ENCODE data around the gene AUH.

Gene AUH

DNA sequence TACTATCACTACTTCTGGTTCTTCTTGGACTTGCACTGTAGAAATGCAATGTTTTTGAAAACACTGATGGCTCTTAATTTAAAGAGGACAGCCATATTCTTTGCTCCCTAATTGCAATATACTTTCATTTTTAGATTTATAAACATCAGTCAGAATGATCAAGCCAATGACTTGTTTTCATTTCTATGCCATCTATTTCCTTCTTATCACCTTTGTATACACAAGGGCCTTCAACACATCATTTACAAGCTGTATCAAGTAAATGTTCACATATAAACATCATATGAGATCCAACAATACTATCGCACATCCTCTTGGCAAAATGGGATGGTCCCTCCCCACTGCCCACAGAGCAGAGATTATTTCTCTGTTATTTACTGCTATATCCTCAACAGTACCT is 24.9 kb downstream of the AUH start:
- no peak for DNase-seq

DNA sequence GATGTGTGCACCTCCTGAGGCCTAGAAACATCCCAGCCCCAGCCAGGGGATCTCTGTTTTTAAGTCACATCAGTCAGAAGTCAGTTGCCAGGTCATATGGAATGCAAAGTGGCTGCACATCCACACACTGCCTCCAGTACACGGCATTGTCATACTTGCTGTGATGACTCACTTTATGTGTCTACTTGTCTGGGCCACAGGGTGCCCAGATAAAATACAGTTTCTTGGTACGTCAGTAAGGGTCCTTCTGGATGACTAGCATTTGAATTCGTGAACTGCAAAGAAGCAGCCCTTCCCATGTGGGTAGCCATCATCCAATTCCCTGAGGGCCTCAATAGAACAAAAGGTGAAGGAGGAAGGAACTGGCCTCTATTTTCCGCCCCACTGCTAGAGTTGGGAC is 27.7 kb downstream of the AUH start:
- no peak for DNase-seq

DNA sequence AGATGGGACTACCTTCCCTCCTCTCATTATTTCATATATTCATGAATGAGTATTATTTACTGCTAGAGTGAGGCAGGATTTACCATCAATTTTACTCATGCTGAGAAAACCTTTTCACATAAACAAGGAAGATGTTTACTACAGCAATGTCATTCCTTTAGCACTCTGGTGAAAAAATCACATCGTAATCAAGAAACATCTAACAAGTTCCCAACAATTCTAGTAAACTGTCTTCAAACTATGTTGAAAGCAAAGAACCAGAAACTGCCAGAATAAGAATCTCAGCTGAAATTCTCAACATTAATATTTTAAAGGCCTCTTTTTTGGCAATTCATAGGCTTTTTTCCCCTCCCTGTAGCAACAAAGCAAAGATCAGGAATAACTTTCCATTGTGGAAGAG is 28.2 kb downstream of the AUH start:
- DNase-seq, result no peak

DNA sequence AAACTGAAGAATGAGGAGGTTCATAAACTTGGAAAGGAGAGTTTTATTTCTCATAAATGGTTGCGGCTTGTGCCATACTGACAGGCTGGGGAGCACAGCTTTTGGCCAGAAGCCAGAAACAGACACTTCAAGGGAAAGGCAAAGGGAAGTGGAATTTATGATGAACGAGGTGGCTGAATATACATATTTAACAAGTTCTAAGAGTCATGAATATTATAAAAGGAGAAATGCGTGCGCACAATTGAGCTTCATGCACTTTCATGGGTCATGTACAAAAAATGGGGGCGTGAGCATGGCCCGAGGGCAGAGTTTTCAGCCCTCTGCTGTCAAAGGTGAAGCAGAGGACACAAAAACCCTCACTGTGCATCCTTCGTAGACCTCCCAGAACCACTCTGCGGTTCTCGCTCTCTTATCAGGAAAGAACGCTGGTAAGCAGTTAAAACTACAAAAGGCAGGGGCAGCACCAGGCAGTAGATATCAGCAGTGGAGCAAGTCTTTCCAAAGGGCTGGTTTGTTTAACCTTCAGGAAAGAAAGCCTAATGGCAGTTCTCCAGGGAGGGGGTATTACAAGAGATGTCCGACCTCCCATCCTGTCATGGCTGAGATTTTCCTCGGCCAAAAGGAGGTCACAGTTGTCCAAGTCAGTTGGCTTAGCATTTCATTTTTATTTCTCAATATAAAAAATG is 29.0 kb downstream of the AUH start:
- no peak for DNase-seq

DNA sequence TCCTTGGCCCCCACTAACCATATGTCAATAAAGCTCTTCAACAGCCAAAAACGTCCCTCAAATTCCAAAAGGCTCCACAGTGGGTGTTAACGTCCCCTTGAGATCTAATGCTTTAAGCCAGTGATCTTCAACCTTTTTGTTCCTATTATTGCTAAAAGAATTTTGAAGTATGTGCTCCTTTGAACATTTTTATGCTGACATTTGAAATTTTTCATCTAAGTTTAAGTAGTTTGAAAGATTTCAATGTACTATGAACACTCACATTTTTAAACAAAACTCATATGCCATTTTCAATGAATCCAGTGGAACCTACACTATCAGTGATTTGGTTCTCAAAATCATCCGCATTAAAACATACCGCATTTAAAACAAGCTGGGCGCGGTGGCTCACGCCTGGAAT is 29.9 kb downstream of the AUH start:
- no peak for DNase-seq

DNA sequence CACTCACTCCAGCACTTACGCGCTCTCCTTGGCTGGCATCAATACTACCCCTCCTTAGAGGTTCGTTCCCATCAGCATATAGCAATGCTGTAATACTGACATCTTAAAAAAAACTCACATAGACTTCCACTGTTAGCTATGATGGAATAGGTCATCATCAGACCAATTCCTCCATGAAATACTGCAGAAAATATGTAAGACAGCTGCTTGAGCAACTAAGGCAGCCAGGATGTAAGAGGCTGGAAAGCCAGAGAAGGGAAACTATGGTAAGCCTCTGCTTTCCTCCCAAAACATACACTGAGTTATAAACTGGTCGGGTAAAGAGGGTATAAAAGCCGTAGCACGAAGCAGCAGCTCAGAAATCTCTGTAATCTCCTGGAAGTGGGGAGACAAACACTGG is 33.5 kb downstream of the AUH start:
- DNase-seq, result no peak

DNA sequence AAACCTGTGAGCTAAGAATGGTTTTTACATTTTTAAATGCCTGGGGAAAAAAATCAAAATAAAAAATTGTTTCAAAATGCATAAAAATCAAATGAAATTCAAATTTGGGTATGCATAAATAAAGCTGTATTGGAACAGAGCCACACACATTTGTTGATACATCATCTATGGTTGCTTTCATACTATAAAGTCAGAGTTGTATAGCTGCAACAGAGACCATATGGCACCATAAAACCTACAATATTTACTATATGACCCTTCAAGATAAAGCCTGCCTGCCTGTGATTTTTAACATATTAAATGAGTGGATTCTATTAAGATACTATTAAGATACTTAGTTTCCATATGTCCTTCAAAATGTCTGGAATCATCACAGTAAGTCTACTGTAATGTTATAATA is 40.0 kb downstream of the AUH start:
- no peak for DNase-seq

DNA sequence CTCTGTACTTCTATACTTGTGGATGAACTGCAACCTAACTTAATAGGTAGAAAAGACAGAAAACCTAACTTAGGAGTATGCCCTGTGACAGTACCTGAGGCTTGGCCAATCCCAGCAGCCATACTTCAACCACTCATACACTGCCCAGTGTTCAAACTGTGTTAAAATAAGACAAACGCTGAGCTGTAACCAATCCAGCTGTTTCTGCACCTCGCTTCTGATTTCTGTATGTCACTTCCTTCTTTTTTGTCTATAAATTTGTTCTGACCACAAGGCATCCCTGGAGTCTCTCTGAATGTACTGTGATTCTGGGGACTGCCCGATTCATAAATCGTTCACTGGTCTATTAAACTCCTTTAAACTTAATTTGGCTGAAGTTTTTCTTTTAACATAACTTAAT is 41.4 kb downstream of the AUH start:
- no peak for DNase-seq

DNA sequence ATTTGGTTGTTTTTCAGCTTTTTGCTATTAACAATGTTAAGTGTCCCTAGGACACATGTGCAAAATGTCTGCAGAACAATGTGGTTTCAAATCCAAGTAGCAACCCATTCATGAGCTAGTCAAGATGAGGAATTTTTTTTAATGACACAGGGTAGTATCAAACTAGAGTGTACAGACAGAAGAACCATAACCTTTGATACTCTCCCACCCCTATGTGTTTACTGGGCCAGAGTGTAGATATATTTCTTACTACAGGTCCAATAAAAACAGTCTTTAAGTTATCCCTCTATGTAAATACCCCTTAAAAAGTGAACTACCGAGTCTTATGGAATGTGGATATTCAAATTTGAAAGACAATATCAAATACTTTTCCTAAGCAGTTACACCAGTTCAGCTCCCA is 45.6 kb downstream of the AUH start:
- DNase-seq, result no peak

DNA sequence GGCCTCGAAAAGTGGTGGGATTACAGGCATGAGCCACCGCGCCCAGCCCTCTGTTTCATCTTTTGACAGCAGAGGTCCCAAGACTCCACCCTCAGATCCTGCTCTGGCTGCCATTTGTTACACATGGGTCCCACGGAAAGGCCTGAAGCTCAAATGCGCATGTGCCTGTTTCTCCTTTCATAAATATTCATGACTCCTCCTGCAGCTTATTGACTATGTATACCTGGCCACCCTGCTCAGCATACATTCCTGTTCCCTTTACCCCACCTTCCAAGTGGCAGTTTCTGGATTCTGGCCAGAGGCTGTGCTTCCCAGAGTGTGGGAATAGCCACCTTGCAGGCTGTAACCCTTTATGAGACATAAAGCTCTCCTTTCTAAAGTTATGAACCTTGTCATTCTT is 46.5 kb downstream of the AUH start:
- DNase-seq, result no peak

DNA sequence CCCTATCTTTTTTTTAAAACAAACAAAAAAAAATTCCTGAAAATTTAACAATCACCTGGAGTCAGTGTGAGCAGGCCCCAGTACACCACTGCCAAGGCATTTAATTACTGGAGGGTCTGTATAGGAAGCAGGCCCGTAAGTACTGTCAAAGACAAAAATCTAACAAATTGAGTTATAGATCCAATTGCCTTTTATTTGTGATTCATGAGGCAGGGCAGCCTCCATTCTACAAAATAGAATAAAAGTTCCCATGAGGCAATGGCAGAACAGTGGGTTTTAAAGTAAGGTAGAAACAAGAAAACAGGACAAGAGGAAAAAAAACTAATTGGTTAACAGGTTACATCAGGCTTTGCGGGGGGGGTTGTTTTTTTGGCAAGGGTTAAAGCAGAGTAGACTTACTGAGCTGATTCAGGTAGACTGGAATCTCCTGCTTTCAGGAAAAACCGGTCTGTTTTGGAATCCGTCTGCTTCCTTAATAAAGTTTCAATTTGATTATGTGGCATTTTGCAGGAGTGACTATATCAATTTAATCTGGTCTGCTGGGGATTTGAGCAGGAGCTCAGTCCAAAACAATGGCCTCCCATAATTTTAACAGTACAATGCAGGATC is 48.9 kb downstream of the AUH start:
- no peak for DNase-seq

DNA sequence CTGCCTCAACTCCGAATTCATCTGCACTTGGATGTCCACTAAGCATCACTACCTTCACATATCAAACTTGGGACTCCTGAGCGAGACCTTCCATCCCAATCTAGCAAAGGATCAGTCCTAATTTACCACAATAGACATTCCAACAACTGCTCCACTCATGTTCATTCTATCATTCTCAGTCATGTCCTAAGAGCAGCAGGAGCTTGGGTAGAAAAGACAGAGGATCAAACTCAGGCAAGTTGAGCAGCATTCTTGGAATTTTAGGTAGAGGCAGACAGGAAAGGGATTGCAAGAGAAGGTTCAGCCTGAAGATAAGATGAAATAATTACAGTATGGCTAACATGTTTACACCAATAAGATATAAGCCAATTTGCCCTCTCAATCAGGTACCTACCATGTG is 51.7 kb downstream of the AUH start:
- DNase-seq, result no peak

DNA sequence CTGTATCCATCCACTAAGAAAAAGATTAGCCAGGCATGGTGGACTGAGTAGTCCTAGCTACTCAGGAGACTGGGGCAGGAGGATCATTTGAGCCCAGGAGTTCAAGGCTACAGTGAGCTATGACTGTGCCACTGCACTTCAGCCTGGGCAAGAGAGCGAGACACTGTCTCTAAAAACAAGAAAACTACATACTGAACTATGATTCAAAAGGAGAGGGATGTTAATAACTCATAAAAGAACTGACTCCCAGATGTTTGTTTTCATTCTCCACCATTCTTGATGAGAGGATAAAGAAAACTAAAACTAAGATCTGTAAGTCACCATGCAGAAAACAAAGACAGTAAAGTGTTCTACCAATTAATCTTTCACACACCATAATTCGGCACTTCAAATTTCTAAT is 53.5 kb downstream of the AUH start:
- DNase-seq, result no peak

DNA sequence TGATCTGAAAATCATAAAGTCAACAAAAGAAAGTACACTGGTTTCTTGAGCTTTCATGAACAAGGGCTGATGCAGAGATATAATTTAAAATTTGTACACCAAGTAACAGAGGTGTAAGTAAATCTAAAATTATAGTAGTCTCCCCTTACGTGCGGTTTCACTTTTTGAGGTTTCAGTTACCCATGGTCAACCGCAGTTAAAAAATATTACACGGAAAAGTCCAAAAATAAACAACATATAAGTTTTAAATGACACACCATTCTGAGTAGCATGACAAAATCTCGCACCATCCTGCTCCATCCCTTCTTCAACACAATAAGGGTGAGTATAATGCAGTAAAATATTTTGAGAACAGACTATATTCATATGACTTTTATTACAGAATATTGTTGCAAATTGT is 54.4 kb downstream of the AUH start:
- no peak for DNase-seq

DNA sequence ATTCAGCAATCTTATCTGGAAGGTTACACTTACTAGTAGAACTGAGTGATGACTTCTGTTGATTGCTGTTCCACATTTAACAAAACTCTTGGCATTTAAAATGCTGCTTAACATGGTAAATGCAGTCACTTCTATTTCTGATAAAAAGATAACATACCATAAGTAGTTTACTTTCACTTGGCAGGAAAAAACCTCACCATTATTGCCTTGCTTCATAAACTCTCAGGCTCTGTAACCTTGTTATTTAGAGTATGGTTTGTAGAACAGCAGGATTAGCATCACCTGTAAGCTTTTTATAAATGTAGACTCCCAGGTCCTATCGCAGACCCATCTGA is 55.5 kb downstream of the AUH start:
- DNase-seq, result no peak

DNA sequence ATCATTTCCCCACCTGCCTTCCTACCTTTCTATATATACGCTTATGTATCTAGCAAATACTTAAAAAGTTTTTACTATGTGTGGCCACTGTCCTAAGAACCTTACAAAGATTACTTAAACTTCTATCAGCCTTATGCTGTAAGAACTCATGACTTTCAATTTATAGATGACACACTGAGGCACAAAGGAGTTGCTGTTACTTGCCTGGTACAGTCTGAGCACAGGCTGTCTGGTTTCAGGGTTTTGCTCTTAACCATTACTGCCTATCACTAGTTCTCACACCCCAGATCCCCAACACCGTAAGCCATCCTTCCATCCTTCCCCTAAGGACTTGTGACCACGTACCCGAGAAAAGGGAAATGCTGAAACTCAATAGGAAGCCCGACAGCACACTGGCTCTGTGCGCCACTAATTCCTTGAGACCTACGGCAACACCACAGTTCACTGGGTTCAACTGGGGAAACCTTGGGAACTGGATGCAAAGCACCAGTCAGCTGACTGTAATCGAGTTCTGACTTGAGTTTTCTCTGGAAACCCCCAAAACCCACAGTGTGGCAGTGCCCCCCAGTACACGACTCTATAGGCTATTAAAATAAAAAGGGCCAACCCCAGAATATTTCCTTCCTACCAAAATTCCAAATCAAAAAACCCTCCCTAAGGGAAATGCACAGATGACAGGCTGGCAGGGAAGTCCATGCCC is 56.0 kb downstream of the AUH start:
- DNase-seq, result no peak

DNA sequence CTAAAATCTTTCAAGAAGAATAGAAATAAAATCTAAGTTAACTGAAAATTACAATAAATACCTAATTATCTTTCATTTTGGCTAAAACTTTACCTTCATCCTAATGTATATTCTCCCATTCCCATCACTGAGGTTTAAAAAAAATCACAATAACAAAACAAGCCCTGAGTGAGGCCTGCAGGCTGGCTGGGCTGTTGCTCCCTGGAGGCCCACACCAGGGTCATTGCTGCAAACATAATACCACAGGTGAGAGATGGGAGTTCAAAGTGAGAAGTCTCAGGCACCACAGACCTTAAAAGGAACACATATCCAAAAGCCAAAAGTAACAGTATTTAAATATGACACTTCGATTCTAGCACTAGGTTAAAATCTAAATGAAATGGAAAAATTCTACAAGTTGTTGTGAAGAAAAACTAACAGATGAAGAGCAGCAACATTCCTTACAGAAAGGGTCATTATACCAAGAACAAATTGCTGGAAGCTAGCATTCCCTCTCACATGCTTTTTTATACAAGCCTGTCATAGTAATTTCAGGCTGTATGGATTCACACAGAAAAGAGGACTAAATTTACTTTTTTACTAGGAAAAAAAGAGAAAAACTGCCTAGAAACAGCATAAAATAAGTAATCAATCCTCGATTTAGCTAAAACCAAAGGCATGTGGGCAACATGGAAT is 57.8 kb downstream of the AUH start:
- no peak for DNase-seq

DNA sequence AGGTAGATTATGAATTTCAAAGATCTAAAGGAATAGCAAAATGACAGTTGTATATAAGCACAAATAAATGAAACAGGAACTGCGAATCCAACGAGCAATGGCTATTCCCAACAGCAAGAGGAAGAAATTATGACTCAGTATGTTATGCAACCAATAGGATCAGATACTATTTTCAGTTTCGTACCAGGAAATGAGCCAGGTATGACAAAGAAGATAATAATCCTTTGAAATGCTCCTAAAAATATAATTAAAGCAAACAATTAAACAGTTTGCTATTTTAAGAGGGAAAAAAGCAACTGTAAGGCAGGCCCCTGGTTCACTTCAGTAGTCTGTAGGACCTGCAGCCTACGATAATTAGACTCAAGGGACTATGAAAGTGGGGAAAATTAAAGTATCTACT is 58.9 kb downstream of the AUH start:
- DNase-seq, result no peak

DNA sequence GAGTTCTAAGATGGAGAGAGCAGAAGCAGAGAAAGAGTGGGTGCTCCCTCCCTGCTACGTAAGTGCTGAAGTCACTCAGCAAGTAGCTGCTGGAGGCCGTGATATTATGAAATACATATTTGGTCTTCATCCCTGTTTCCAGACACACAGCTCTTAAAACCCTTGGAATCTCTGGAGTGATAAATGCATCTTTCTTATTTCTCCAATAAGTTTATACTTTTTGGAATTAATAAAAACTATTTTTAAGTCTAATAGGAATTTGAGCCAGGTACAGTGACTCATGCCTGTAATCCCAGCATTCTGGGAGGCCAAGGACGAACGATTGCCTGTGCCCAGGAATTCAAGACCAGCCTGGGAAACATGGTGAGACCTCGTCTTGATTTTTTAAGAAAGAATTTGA is 60.6 kb downstream of the AUH start:
- DNase-seq, result no peak

DNA sequence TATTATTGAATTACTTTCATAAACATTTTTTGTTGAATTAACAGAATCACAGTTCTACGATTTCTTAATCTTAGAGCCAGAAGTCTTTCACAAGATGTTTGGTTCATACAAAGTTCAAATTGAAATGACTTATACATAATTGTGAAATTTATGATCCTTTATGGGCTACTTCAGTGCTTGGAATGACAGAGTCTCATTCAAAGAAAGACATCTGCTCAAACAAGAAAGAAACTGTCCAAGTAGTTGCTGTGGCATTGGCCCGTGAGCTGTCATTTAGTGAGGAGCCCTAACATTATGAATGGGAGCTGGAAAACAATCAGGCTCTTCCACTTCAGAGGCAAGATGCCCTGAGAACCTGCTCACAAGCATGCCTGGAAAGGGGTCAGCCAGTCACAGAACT is 63.4 kb downstream of the AUH start:
- no peak for DNase-seq

DNA sequence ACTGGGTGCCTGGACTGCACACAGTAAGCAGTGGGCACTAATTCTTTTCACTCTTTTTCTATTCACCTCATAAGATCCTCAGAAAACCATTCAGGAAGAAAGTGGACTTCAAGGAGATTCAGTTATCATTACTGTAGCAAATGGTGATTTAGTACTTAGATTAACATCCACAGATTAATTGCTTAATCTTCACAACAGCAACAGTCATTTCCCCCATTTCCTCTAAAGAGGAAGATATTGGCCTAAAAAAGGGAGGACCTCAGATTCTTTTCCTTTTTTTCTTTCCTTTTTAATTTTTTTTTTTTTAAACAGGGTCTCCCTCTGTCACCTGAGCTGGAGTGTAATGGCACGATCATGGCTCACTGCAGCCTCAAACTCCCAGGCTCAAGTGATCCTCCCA is 64.4 kb downstream of the AUH start:
- no peak for DNase-seq

DNA sequence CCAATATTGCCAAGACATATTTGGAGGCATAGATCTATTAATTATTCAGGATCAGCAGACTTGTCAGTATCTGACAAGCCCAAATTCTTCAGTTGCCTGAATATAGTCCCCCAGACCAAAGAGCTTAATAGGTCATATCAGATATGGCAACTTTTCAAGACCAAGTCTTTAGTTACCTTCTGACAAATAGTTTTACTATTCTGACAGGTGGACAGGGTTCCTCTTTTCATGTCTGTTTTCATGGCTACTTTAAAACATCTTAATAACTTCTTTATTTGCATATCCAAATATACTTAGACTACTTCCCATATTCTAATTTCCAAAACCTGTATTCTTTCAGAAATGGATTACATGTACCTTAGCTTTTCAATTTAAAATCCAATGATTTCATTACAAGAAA is 65.4 kb downstream of the AUH start:
- no peak for DNase-seq

DNA sequence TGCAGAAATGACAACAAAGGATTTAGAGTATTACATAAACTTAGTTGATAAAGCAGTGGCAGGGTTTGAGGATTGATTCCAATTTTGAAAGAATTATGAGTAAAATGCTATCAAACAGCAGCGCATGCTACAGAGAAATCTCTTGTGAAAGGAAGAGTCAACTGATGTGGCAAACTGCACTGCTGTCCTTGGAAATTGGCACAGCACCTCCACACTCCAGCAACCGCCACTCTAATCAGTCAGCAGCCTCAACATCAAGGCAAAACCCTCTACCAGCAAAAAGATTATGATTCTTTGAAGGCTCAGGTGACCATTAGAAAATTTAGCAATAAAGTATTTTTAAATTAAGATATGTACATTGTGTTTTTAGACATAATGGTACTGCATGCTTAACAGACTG is 66.4 kb downstream of the AUH start:
- no peak for DNase-seq

DNA sequence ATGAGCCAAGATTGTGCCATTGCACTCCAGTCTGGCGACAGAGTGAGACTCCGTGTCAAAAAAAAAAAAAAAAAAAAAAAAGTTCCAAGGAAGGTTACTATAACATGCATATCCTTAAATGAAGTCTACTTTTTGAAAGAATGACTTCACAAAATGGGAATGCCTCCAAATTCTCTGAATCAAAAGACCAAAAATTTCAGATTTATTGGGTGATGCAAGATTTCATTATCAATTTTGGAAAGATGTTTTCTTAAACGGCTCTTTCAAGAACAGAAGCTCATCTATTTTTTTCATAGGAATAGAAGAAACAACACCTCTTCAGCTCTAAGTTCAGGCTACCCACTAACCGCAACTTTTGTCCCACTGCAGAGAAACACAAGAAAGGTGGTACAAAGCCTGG is 69.9 kb downstream of the AUH start:
- DNase-seq, result no peak
